ENCODE measurements around the gene SGSH.

- TF ChIP-seq ZNF274 (IDR thresholded peaks at IDR 0.05; ENCODE audit: low read depth, low read length) (no peak), YY1 (IDR thresholded peaks at IDR 0.05; ENCODE audit: insufficient read depth, insufficient read length) (no peak)
These were observed 35.8 kb downstream of the SGSH start for GRCh38 chr17:80184423-80184714.
